ENCODE results near the gene LBR.

Gene LBR

GRCh38 chr1:225461533-225462428 is 33.9 kb upstream of the LBR start:
- DNase-seq (ENCODE audit: low read depth, low spot score), result no peak
- no peak overlapping the region for H3K4me3 ChIP-seq (ENCODE audit: low read depth, low read length)
- no peak for TF ChIP-seq CTCF (IDR thresholded peaks at IDR 0.05; ENCODE audit: low read depth, low read length)
- in situ Hi-C loops (cut with HindIII; ENCODE audit: low sequenced_read_pairs), result no loop called here

GRCh38 chr1:225460737-225461532 is 33.1 kb upstream of the LBR start:
- DNase-seq (ENCODE audit: low read depth, low spot score), result no peak
- TF ChIP-seq CTCF (IDR thresholded peaks at IDR 0.05; ENCODE audit: low read depth, low read length), result no peak
- in situ Hi-C loops (cut with HindIII; ENCODE audit: low sequenced_read_pairs), result no loop called here

GRCh38 chr1:225460021-225460736 is 32.3 kb upstream of the LBR start:
- no peak overlapping the region for H3K4me3 ChIP-seq (ENCODE audit: low read depth, low read length)
- DNase-seq (ENCODE audit: low read depth, low spot score), result no peak
- TF ChIP-seq CTCF (IDR thresholded peaks at IDR 0.05; ENCODE audit: low read depth, low read length), result no peak
- in situ Hi-C loops (cut with HindIII; ENCODE audit: low sequenced_read_pairs), result no loop called here

More at GRCh38 chr1:225460737-225461532, 33.1 kb upstream of the LBR start:
- H3K4me3 ChIP-seq (ENCODE audit: low read depth, low read length), result no peak overlapping the region

GRCh38 chr1:225458222-225458631 is 30.4 kb upstream of the LBR start:
- TF ChIP-seq CTCF (IDR thresholded peaks at IDR 0.05; ENCODE audit: low read depth, low read length), result no peak

GRCh38 chr1:225454733-225455132 is 26.9 kb upstream of the LBR start:
- peak; percentile 81 for DNase-seq (ENCODE audit: low read depth, low spot score)
- in situ Hi-C loops (cut with HindIII; ENCODE audit: low sequenced_read_pairs), result no loop called here
- TF ChIP-seq CTCF (IDR thresholded peaks at IDR 0.05; ENCODE audit: low read depth, low read length), result no peak
- no peak overlapping the region for H3K4me3 ChIP-seq (ENCODE audit: low read depth, low read length)

More at GRCh38 chr1:225458222-225458631, 30.4 kb upstream of the LBR start:
- in situ Hi-C loops (cut with HindIII; ENCODE audit: low sequenced_read_pairs), result no loop called here
- DNase-seq (ENCODE audit: low read depth, low spot score), result peak; percentile 45
- H3K4me3 ChIP-seq (ENCODE audit: low read depth, low read length), result no peak overlapping the region

Data from astrocyte of the spinal cord (primary cell).